KOPT-K1 (cell line): ENCODE data around the gene SIRT1.
"Not testable (repeated sequence)": the region's sequence is repeated elsewhere in the genome, so short reads cannot be mapped to it uniquely, and the experiment has no call there.

Source experiments
- H3K27ac ChIP-seq: fragments of 200-600 bp; sonication (generic); 2 replicates; pipeline ENCODE4 v1.5.1; 2016; ENCODE audit warnings: antibody characterized with exemption, mild to moderate bottlenecking, low read depth, low read length; ENCODE audit not compliant: poor library complexity, severe bottlenecking
- H3K36me3 ChIP-seq: fragments of 200-600 bp; sonication (generic); 2 replicates; pipeline ENCODE4 v1.5.1; 2017; ENCODE audit warnings: antibody characterized with exemption, mild to moderate bottlenecking, low read length, moderate library complexity; ENCODE audit not compliant: insufficient read depth
- H3K9me3 ChIP-seq: fragments of 200-600 bp; sonication (generic); 2 replicates; pipeline ENCODE4 v1.5.1; 2017; ENCODE audit warnings: antibody characterized with exemption, low read length, mild to moderate bottlenecking; ENCODE audit not compliant: insufficient read depth, poor library complexity, severe bottlenecking

Gene SIRT1

GRCh38 chr10:67917169-67917568 lies 32.7 kb downstream of the SIRT1 start:
- peaks cover 91% of the 10 kb centered on the region for H3K36me3 ChIP-seq
- H3K9me3 ChIP-seq = no peaks in the 10 kb centered on the region
- no peak overlapping the region for H3K27ac ChIP-seq

- Histone ChIP-seq H3K27ac (no peak overlapping the region), H3K9me3 (no peaks in the 10 kb centered on the region), H3K36me3 (peaks cover 90% of the 10 kb centered on the region)
Measured at GRCh38 chr10:67917679-67918078, 33.2 kb downstream of the SIRT1 start.

- Histone ChIP-seq H3K36me3 (peaks cover 88% of the 10 kb centered on the region), H3K27ac (no peak overlapping the region)
Measured at GRCh38 chr10:67921065-67921464, 36.6 kb downstream of the SIRT1 start.

GRCh38 chr10:67923551-67923950 lies 39.1 kb downstream of the SIRT1 start:
- Histone ChIP-seq H3K9me3 (no peaks in the 10 kb centered on the region), H3K36me3 (peaks cover 76% of the 10 kb centered on the region), H3K27ac (no peak overlapping the region)

More at GRCh38 chr10:67921065-67921464, 36.6 kb downstream of the SIRT1 start:
- no peaks in the 10 kb centered on the region for H3K9me3 ChIP-seq

GRCh38 chr10:67924136-67924535 lies 39.7 kb downstream of the SIRT1 start:
- Histone ChIP-seq H3K27ac (no peak overlapping the region), H3K9me3 (no peaks in the 10 kb centered on the region), H3K36me3 (peaks cover 73% of the 10 kb centered on the region)

- Histone ChIP-seq H3K9me3 (no peaks in the 10 kb centered on the region), H3K27ac (no peak overlapping the region), H3K36me3 (peaks cover 75% of the 10 kb centered on the region)
Measured at GRCh38 chr10:67925449-67926005, 41.1 kb downstream of the SIRT1 start.

GRCh38 chr10:67926951-67927350 lies 42.5 kb downstream of the SIRT1 start:
- no peak overlapping the region for H3K27ac ChIP-seq
- H3K36me3 ChIP-seq = peaks cover 79% of the 10 kb centered on the region
- no peaks in the 10 kb centered on the region for H3K9me3 ChIP-seq

GRCh38 chr10:67933199-67933598 lies 48.7 kb downstream of the SIRT1 start:
- Histone ChIP-seq H3K27ac (no peak overlapping the region), H3K36me3 (peaks cover 77% of the 10 kb centered on the region), H3K9me3 (no peaks in the 10 kb centered on the region)

GRCh38 chr10:67934336-67934735 lies 49.9 kb downstream of the SIRT1 start:
- Histone ChIP-seq H3K27ac (no peak overlapping the region), H3K36me3 (peaks cover 79% of the 10 kb centered on the region), H3K9me3 (no peaks in the 10 kb centered on the region)

GRCh38 chr10:67935223-67935622 lies 50.8 kb downstream of the SIRT1 start:
- Histone ChIP-seq H3K27ac (no peak overlapping the region), H3K36me3 (peaks cover 71% of the 10 kb centered on the region), H3K9me3 (no peaks in the 10 kb centered on the region)

- Histone ChIP-seq H3K27ac (no peak overlapping the region), H3K36me3 (peaks cover 60% of the 10 kb centered on the region), H3K9me3 (no peaks in the 10 kb centered on the region)
Measured at GRCh38 chr10:67936416-67936815, 52.0 kb downstream of the SIRT1 start.

- H3K9me3 ChIP-seq = no peaks in the 10 kb centered on the region
- H3K36me3 ChIP-seq = peaks cover 48% of the 10 kb centered on the region
- H3K27ac ChIP-seq = no peak overlapping the region
Measured at GRCh38 chr10:67943917-67944316, 59.5 kb downstream of the SIRT1 start.

GRCh38 chr10:67955614-67956013 lies 71.2 kb downstream of the SIRT1 start:
- no peaks in the 10 kb centered on the region for H3K9me3 ChIP-seq
- H3K36me3 ChIP-seq = peaks cover 29% of the 10 kb centered on the region
- H3K27ac ChIP-seq = no peak overlapping the region

- no peaks in the 10 kb centered on the region for H3K9me3 ChIP-seq
- H3K36me3 ChIP-seq = peaks cover 14% of the 10 kb centered on the region; the same call in 1 of the 2 replicates
- no peak overlapping the region for H3K27ac ChIP-seq
Measured at GRCh38 chr10:67959839-67960476, 75.5 kb downstream of the SIRT1 start.

GRCh38 chr10:67965456-67965855 lies 81.0 kb downstream of the SIRT1 start:
- peaks cover 37% of the 10 kb centered on the region for H3K36me3 ChIP-seq
- no peak overlapping the region for H3K27ac ChIP-seq
- H3K9me3 ChIP-seq = no peaks in the 10 kb centered on the region

- peaks cover 40% of the 10 kb centered on the region for H3K36me3 ChIP-seq
- not testable (repeated sequence) for H3K27ac ChIP-seq, H3K9me3 ChIP-seq
Measured at GRCh38 chr10:67966035-67966434, 81.6 kb downstream of the SIRT1 start.
